Right lobe of liver (tissue), 4 donors: ENCODE results near the gene PTGFR.

ENCODE experiments used
- CTCF ChIP-seq, 4 donors: fragments of 200-600 bp in 3 of 4; fragments of 450-650 bp in 1 of 4; IDR thresholded peaks; one replicate each; pipeline versions ENCODE4 v1.5.1 to v1.8.0; 2016 to 2022; ENCODE audit warnings: antibody characterized with exemption in 4 of 4, mild to moderate bottlenecking in 2 of 4
- POLR2A ChIP-seq: fragments of 450-650 bp; IDR thresholded peaks from one replicate; pipeline ENCODE4 v1.6.1; 2017; ENCODE audit warnings: antibody characterized with exemption, mild to moderate bottlenecking
- donor health status: DM: no; HTN: no; CAD: no.
- donor health status: DM: no; HTN: no; CAD: no.
- donor health status: DM: no; HTN: yes; CAD: no.

GRCh38 chr1:78500529-78500928, 9.8 kb downstream of the PTGFR start:
- TF ChIP-seq CTCF (IDR thresholded peaks at IDR 0.05), result no peak
- no peak for TF ChIP-seq POLR2A
